Measurements from ENCODE around the gene DGKZ. TPM values are rescaled to one million over a fixed set of nuclear protein-coding genes. Genes with fewer than 3 reads are reported as not detected.

The DGKZ gene
- total and polyA plus RNA-seq, 2 experiments from 2014 or later: 21.4 to 62.7 TPM

- Histone ChIP-seq H3K4me3 (no peak overlapping the region), H3F3A (ENCODE audit: insufficient read depth) (peaks cover 12% of the 10 kb centered on the region; the same call in 1 of the 2 replicates), H2AFZ (no peak overlapping the region), H3K9me3 (ENCODE audit: low read depth) (no peaks in the 10 kb centered on the region), H3K27ac (no peak overlapping the region), H3K9ac (no peak overlapping the region), H3K4me1 (ENCODE audit: insufficient read depth) (peaks cover 40% of the 10 kb centered on the region), H3K4me2 (ENCODE audit: unreplicated experiment) (no peak overlapping the region), H3K36me3 (ENCODE audit: low read depth) (no peaks in the 10 kb centered on the region), H3K9me2 (ENCODE audit: insufficient read depth) (no peaks in the 10 kb centered on the region), H3K79me2 (ENCODE audit: insufficient read depth) (peaks cover 85% of the 10 kb centered on the region), H4K20me1 (ENCODE audit: insufficient read depth) (no peaks in the 10 kb centered on the region), H3K27me3 (replicated peaks; ENCODE audit: insufficient read depth) (no peaks in the 10 kb centered on the region)
- TF ChIP-seq EZH2phosphoT487 (IDR thresholded peaks at IDR 0.05; ENCODE audit: insufficient read depth, low read depth) (no peak), EZH2 (IDR thresholded peaks at IDR 0.05; ENCODE audit: insufficient read depth, poor library complexity, severe bottlenecking) (no peak)
- 39 to 42% methylated on average over 1 of the region's 1 CpG for WGBS, 2 experiments (ENCODE audit: low coverage in 1 of 2, low lambda C conversion rate in 2 of 2, missing lambda C conversion rate in 2 of 2)
- no peak for DNase-seq
- in situ Hi-C loops (cut with MboI): no loop called here
These were observed 12.7 kb downstream of the DGKZ start for GRCh38 chr11:46359953-46360352.

- Histone ChIP-seq H3K4me1 (ENCODE audit: insufficient read depth) (peaks cover 40% of the 10 kb centered on the region), H4K20me1 (ENCODE audit: insufficient read depth) (no peaks in the 10 kb centered on the region), H3K9ac (peak overlapping the region; percentile 74), H3K9me2 (ENCODE audit: insufficient read depth) (no peaks in the 10 kb centered on the region), H3K36me3 (ENCODE audit: low read depth) (no peaks in the 10 kb centered on the region), H3K4me3 (peak overlapping the region; percentile 42), H3K4me2 (ENCODE audit: unreplicated experiment) (peak overlapping the region; percentile 69), H3K79me2 (ENCODE audit: insufficient read depth) (peaks cover 76% of the 10 kb centered on the region), H3K27ac (peak overlapping the region; percentile 77), H3K9me3 (ENCODE audit: low read depth) (no peaks in the 10 kb centered on the region), H3K27me3 (replicated peaks; ENCODE audit: insufficient read depth) (no peaks in the 10 kb centered on the region), H3F3A (ENCODE audit: insufficient read depth) (peaks cover 12% of the 10 kb centered on the region; the same call in 1 of the 2 replicates), H2AFZ (peak overlapping the region; percentile 52; the same call in 1 of the 2 replicates)
- DNase-seq: peak; percentile 57
- no peak for TF ChIP-seq EZH2phosphoT487 (IDR thresholded peaks at IDR 0.05; ENCODE audit: insufficient read depth, low read depth)
- no peak for TF ChIP-seq EZH2 (IDR thresholded peaks at IDR 0.05; ENCODE audit: insufficient read depth, poor library complexity, severe bottlenecking)
- in situ Hi-C loops (cut with MboI): no loop called here
- 39 to 42% methylated on average over 7 of the region's 7 CpGs for WGBS, 2 experiments (ENCODE audit: low coverage in 1 of 2, low lambda C conversion rate in 2 of 2, missing lambda C conversion rate in 2 of 2)
These were observed 13.6 kb downstream of the DGKZ start for GRCh38 chr11:46360878-46361277.

- no peaks in the 10 kb centered on the region for H3K27me3 ChIP-seq (replicated peaks; ENCODE audit: insufficient read depth)
- no peak for TF ChIP-seq EZH2phosphoT487 (IDR thresholded peaks at IDR 0.05; ENCODE audit: insufficient read depth, low read depth)
- no peak for TF ChIP-seq EZH2 (IDR thresholded peaks at IDR 0.05; ENCODE audit: insufficient read depth, poor library complexity, severe bottlenecking)
- DNase-seq: peak; percentile 87
- no peaks in the 10 kb centered on the region for H4K20me1 ChIP-seq (ENCODE audit: insufficient read depth)
- peak overlapping the region; percentile 77 for H3K27ac ChIP-seq
- in situ Hi-C loops (cut with MboI): no loop called here
- H3K9ac ChIP-seq: peak overlapping the region; percentile 74
- 8 to 13% methylated on average over 25 to 26 of the region's 26 CpGs for WGBS, 2 experiments (ENCODE audit: low coverage in 1 of 2, low lambda C conversion rate in 2 of 2, missing lambda C conversion rate in 2 of 2)
- peak overlapping the region; percentile 52; the same call in 1 of the 2 replicates for H2AFZ ChIP-seq
- H3K9me3 ChIP-seq (ENCODE audit: low read depth): no peaks in the 10 kb centered on the region
- peak overlapping the region; percentile 42 for H3K4me3 ChIP-seq
- H3F3A ChIP-seq (ENCODE audit: insufficient read depth): peaks cover 12% of the 10 kb centered on the region; the same call in 1 of the 2 replicates
- H3K79me2 ChIP-seq (ENCODE audit: insufficient read depth): peaks cover 70% of the 10 kb centered on the region
- H3K9me2 ChIP-seq (ENCODE audit: insufficient read depth): no peaks in the 10 kb centered on the region
- peak overlapping the region; percentile 69 for H3K4me2 ChIP-seq (ENCODE audit: unreplicated experiment)
- H3K36me3 ChIP-seq (ENCODE audit: low read depth): no peaks in the 10 kb centered on the region
- peaks cover 40% of the 10 kb centered on the region for H3K4me1 ChIP-seq (ENCODE audit: insufficient read depth)
These were observed 14.3 kb downstream of the DGKZ start for GRCh38 chr11:46361283-46362155.

- Histone ChIP-seq H3K9ac (peak overlapping the region; percentile 74), H3K9me2 (ENCODE audit: insufficient read depth) (no peaks in the 10 kb centered on the region), H3K9me3 (ENCODE audit: low read depth) (no peaks in the 10 kb centered on the region), H3F3A (ENCODE audit: insufficient read depth) (peaks cover 12% of the 10 kb centered on the region; the same call in 1 of the 2 replicates), H3K4me3 (no peak overlapping the region), H3K4me1 (ENCODE audit: insufficient read depth) (peaks cover 32% of the 10 kb centered on the region), H3K4me2 (ENCODE audit: unreplicated experiment) (peak overlapping the region; percentile 26), H3K27ac (peak overlapping the region; percentile 65; the same call in 1 of the 2 replicates), H3K36me3 (ENCODE audit: low read depth) (no peaks in the 10 kb centered on the region), H4K20me1 (ENCODE audit: insufficient read depth) (no peaks in the 10 kb centered on the region), H3K27me3 (replicated peaks; ENCODE audit: insufficient read depth) (no peaks in the 10 kb centered on the region), H2AFZ (no peak overlapping the region), H3K79me2 (ENCODE audit: insufficient read depth) (peaks cover 61% of the 10 kb centered on the region)
- no peak for DNase-seq
- WGBS, 2 experiments (ENCODE audit: low coverage in 1 of 2, low lambda C conversion rate in 2 of 2, missing lambda C conversion rate in 2 of 2): 91 to 92% methylated on average over 20 of the region's 20 CpGs
- in situ Hi-C loops (cut with MboI): no loop called here
- no peak for TF ChIP-seq EZH2phosphoT487 (IDR thresholded peaks at IDR 0.05; ENCODE audit: insufficient read depth, low read depth)
- TF ChIP-seq EZH2 (IDR thresholded peaks at IDR 0.05; ENCODE audit: insufficient read depth, poor library complexity, severe bottlenecking): no peak
These were observed 15.1 kb downstream of the DGKZ start for GRCh38 chr11:46362156-46363030.

Measured in GM23248 (cell line).